Nephron progenitor cell (in vitro differentiated cells): ENCODE measurements around the gene POLD1.

Experiments used
- DNase-seq: peaks from one replicate; pipeline ENCODE4 v3.0.0; 2021
- H3K27ac Mint-ChIP-seq: 2 replicates; pipeline ENCODE4 v1.8.0; 2021; ENCODE audit warnings: mild to moderate bottlenecking, moderate library complexity, mixed read lengths
- H3K27me3 Mint-ChIP-seq: 2 replicates; pipeline ENCODE4 v1.8.0; 2021; ENCODE audit warnings: mild to moderate bottlenecking, low read depth, mixed read lengths; ENCODE audit not compliant: poor library complexity
- H3K36me3 Mint-ChIP-seq: 2 replicates; pipeline ENCODE4 v1.8.0; 2021; ENCODE audit warnings: low read depth, mixed read lengths
- H3K4me1 Mint-ChIP-seq: 2 replicates; pipeline ENCODE4 v1.8.0; 2021; ENCODE audit warnings: mixed read lengths
- H3K4me3 Mint-ChIP-seq: 2 replicates; pipeline ENCODE4 v1.8.0; 2021; ENCODE audit warnings: mild to moderate bottlenecking, moderate library complexity, mixed read lengths
- H3K9me3 Mint-ChIP-seq: 2 replicates; pipeline ENCODE4 v1.8.0; 2021; ENCODE audit warnings: mild to moderate bottlenecking, moderate library complexity, mixed read lengths
- TF ChIP-seq, protein P1 (sequence below): fragments of 200-600 bp; sonication (generic); IDR thresholded peaks from 2 replicates; pipeline ENCODE4 v1.5.0; 2021; ENCODE audit warnings: antibody characterized with exemption

Gene POLD1

DNA sequence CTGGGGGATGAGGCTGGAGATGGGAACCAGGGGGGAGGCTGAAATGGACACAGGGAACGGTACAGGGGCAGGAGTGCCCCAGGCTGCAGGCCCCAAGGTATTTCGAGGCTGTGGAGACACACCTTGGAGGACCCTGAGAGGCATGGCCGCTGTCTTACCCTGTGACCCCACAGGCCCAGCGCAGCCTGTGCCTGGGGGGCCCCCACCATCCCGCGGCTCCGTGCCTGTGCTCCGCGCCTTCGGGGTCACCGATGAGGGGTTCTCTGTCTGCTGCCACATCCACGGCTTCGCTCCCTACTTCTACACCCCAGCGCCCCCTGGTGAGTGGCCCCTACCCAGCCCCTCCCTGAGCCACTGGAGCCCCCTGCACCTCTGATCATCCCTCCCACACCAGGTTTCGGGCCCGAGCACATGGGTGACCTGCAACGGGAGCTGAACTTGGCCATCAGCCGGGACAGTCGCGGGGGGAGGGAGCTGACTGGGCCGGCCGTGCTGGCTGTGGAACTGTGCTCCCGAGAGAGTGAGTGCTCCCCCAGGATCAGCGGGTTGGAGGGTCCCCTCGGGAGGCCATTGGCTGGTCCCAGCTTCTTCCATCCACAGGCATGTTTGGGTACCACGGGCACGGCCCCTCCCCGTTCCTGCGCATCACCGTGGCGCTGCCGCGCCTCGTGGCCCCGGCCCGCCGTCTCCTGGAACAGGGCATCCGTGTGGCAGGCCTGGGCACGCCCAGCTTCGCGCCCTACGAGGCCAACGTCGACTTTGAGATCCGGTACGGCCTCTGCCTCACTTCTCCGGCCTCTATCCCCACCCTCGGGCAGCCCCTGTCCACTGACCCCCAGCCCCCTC is 17.7 kb downstream of the POLD1 start:
- Mint-ChIP-seq H3K27ac (no peak overlapping the region), H3K4me3 (no peak overlapping the region), H3K36me3 (peaks cover 38% of the 10 kb centered on the region), H3K9me3 (no peaks in the 10 kb centered on the region), H3K27me3 (no peaks in the 10 kb centered on the region), H3K4me1 (peaks cover 16% of the 10 kb centered on the region)
- no peak for DNase-seq
- TF ChIP-seq, protein P1, sequence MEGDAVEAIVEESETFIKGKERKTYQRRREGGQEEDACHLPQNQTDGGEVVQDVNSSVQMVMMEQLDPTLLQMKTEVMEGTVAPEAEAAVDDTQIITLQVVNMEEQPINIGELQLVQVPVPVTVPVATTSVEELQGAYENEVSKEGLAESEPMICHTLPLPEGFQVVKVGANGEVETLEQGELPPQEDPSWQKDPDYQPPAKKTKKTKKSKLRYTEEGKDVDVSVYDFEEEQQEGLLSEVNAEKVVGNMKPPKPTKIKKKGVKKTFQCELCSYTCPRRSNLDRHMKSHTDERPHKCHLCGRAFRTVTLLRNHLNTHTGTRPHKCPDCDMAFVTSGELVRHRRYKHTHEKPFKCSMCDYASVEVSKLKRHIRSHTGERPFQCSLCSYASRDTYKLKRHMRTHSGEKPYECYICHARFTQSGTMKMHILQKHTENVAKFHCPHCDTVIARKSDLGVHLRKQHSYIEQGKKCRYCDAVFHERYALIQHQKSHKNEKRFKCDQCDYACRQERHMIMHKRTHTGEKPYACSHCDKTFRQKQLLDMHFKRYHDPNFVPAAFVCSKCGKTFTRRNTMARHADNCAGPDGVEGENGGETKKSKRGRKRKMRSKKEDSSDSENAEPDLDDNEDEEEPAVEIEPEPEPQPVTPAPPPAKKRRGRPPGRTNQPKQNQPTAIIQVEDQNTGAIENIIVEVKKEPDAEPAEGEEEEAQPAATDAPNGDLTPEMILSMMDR: no peak

DNA sequence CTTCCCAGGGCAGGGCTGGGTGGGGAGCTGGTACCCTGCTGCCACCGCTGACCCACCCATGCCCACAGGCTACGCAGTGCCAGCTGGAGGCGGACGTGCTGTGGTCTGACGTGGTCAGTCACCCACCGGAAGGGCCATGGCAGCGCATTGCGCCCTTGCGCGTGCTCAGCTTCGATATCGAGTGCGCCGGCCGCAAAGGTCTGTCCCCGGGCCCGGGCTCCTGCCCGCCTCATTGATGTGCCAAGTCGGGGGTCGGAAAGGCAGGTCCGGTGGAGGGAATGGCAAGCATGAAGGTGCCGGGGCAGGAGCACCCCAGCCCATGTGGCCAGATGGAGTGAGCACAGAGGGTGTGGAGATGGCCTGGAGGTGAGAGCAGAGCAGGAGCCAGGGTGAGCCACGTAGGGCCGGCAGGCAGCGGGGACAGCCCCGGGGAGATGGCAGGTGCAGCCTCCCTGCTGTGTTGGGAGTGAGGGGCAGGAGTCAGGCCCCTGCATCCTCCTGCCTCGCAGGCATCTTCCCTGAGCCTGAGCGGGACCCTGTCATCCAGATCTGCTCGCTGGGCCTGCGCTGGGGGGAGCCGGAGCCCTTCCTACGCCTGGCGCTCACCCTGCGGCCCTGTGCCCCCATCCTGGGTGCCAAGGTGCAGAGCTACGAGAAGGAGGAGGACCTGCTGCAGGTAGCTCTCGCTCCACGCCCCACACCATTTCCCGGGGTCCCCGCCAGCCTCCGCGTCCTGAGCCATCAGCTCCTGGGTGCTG is 18.6 kb downstream of the POLD1 start:
- H3K4me1 Mint-ChIP-seq: peaks cover 15% of the 10 kb centered on the region
- TF ChIP-seq, protein P1: no peak
- no peaks in the 10 kb centered on the region for H3K27me3 Mint-ChIP-seq
- H3K36me3 Mint-ChIP-seq: peaks cover 37% of the 10 kb centered on the region
- no peak overlapping the region for H3K4me3 Mint-ChIP-seq
- H3K27ac Mint-ChIP-seq: no peak overlapping the region
- no peaks in the 10 kb centered on the region for H3K9me3 Mint-ChIP-seq
- DNase-seq: no peak

DNA sequence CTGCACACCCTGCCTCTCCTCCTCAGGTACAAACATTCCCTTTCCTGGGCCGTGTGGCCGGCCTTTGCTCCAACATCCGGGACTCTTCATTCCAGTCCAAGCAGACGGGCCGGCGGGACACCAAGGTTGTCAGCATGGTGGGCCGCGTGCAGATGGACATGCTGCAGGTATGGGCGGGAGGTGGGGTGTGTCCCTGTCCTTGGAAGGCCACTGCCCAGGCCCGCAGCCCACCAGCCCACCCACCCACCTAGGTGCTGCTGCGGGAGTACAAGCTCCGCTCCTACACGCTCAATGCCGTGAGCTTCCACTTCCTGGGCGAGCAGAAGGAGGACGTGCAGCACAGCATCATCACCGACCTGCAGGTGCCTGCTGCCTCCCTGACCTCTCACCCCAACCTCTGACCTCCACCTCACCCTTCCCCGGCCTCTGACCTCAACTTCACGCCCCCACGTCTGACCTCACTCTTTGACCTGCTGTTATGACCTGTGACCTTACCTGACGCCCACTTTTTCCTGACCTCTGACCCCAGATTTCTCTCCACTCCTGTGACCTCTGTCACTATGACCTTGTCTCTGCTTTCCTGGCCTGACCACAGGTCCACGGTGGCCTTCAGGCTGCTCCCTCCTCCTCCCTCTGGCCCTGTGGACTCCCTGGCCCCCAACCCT is 22.1 kb downstream of the POLD1 start:
- H3K9me3 Mint-ChIP-seq: no peaks in the 10 kb centered on the region
- no peak for DNase-seq
- H3K4me1 Mint-ChIP-seq: no peaks in the 10 kb centered on the region
- H3K4me3 Mint-ChIP-seq: no peak overlapping the region
- peak overlapping the region; percentile 87 for H3K27ac Mint-ChIP-seq
- H3K27me3 Mint-ChIP-seq: peaks cover 3% of the 10 kb centered on the region
- TF ChIP-seq, protein P1: no peak
- H3K36me3 Mint-ChIP-seq: peaks cover 39% of the 10 kb centered on the region

GRCh38 chr19:50406829-50407228 is 22.7 kb downstream of the POLD1 start:
- Mint-ChIP-seq H3K27ac (no peak overlapping the region), H3K27me3 (peaks cover 3% of the 10 kb centered on the region), H3K9me3 (no peaks in the 10 kb centered on the region), H3K4me3 (no peak overlapping the region), H3K4me1 (no peaks in the 10 kb centered on the region), H3K36me3 (peaks cover 45% of the 10 kb centered on the region)
- no peak for DNase-seq
- TF ChIP-seq, protein P1: no peak

DNA sequence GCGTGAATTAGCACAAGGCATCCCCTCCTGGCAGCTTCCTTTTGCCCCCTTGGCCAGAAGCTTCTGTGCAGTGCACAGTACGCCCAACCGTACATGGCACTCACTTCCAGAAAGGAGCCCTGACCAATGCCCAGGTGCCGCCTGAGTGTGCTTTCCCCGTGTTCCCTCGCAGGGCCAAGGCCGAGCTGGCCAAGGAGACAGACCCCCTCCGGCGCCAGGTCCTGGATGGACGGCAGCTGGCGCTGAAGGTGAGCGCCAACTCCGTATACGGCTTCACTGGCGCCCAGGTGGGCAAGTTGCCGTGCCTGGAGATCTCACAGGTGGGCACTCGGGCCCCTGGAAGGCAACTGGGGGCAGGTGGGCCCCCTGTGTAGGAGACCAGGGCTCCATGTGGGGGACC is 25.2 kb downstream of the POLD1 start:
- no peak for DNase-seq
- TF ChIP-seq, protein P1: no peak
- Mint-ChIP-seq H3K36me3 (peaks cover 50% of the 10 kb centered on the region), H3K4me3 (no peak overlapping the region), H3K27ac (no peak overlapping the region), H3K4me1 (peaks cover 1% of the 10 kb centered on the region), H3K27me3 (peaks cover 3% of the 10 kb centered on the region), H3K9me3 (no peaks in the 10 kb centered on the region)
